HL-60 (cell line): ENCODE measurements around the gene STAC2.

Experiments used
- CTCF ChIP-seq: IDR thresholded peaks from one replicate; pipeline ENCODE4 v1.5.1; 2011; ENCODE audit warnings: low read length, control low read depth, inconsistent platforms; ENCODE audit not compliant: insufficient read depth
- GABPA ChIP-seq: IDR thresholded peaks from 2 replicates; pipeline ENCODE4 v1.6.1; 2012; ENCODE audit warnings: low read depth
- POLR2AphosphoS5 ChIP-seq: IDR thresholded peaks from 2 replicates; pipeline ENCODE4 v1.6.1; 2012; ENCODE audit warnings: low read depth
- REST ChIP-seq: IDR thresholded peaks from 2 replicates; pipeline ENCODE4 v1.6.1; 2012; ENCODE audit warnings: low read depth; ENCODE audit not compliant: insufficient replicate concordance
- SPI1 ChIP-seq: IDR thresholded peaks from 2 replicates; pipeline ENCODE4 v1.6.1; 2012; ENCODE audit warnings: low read depth, mild to moderate bottlenecking, borderline replicate concordance

- TF ChIP-seq CTCF = no peak
- TF ChIP-seq POLR2AphosphoS5 = no peak
- TF ChIP-seq GABPA = no peak
- TF ChIP-seq REST = no peak
- no peak for TF ChIP-seq SPI1
These were observed 11.3 kb upstream of the STAC2 start for GRCh38 chr17:39236981-39237441.
